Erythroblast (primary cell): ENCODE results near the gene GRPEL1.

Experiments used
- GATA1 ChIP-seq: IDR thresholded peaks from 2 replicates; pipeline ENCODE4 v1.6.1; 2011; ENCODE audit warnings: low read depth, mild to moderate bottlenecking, control low read depth, low read length, moderate library complexity
- POLR2A ChIP-seq: IDR thresholded peaks from 2 replicates; pipeline ENCODE4 v1.6.1; 2011; ENCODE audit warnings: mild to moderate bottlenecking, low read length

DNA sequence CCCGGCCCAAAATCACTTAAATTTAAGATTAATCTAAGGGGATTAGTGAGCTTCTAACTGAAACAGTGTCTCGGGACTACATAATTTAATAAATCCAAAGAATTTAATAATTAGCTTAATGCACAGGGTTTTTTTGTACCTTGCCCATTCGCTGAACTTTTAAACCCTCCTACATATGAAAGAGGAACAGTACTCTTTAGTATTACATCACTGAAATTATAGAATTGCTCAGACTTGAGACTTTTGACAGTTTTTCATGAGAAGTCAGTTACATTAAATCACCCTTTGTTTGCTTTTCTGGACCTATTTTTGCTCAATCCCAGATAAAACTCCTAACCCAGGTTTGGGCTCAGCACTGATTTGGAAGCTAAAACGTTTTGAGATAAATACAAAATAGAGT is 27.1 kb downstream of the GRPEL1 start:
- TF ChIP-seq POLR2A (no peak), GATA1 (no peak)
